AG04449 (cell line): Measurements from ENCODE around the gene ODC1.

Source experiments
- CTCF ChIA-PET: fragments of 350-600 bp; formaldehyde crosslinking; extraction: SDS; loops from one replicate; lab custom pipeline; 2021; ENCODE audit warnings: antibody characterized with exemption; lab: Yijun Ruan, JAX
- POLR2A ChIA-PET: fragments of 400-600, 350-600 bp; formaldehyde crosslinking; extraction: SDS; loops from one replicate; lab custom pipeline; 2020; ENCODE audit warnings: antibody characterized with exemption, inconsistent platforms; lab: Yijun Ruan, JAX
- DNase-seq: peaks from one replicate; pipeline ENCODE4 v3.0.0-alpha.2; 2010; ENCODE audit warnings: low read depth, low spot score
- H3K4me3 ChIP-seq: 2 replicates; pipeline ENCODE4 v1.5.1; 2011; ENCODE audit warnings: low read depth, mild to moderate bottlenecking, control low read depth, low read length
- CTCF ChIP-seq: IDR thresholded peaks from one replicate; pipeline ENCODE4 v1.5.1; 2011; ENCODE audit warnings: mild to moderate bottlenecking, moderate library complexity, low read length, control low read depth, inconsistent platforms; ENCODE audit not compliant: insufficient read depth; ENCODE audit errors: missing control alignments

The ODC1 gene

DNA sequence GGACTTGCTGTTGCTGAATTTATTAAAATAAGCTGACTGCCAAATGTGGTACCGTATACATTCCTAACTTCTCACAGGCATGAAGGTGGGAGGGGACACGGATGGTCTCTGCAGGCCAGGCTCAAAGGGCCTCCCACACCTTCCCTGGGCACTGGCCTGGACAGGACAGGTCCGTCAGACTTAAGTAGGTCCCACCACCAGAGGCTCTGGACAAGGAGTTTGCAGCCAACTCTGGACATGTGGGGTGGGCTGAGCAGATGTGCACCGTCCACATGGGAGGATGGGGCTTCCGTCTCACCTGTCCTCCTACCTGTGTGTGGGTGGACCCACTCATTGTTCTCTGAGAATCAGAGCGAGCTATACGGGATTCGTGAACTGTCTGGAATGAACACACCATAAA, 8.2 kb downstream of the ODC1 start:
- POLR2A ChIA-PET = interaction anchor here (1.8 kb wide), 1 partner anchor 8 kb away, joined by 6 read pairs; the partner anchor contains the start of gene ODC1

GRCh38 chr2:10439185-10439879, 8.8 kb downstream of the ODC1 start:
- POLR2A ChIA-PET = interaction anchor here (0.6 to 1.8 kb wide), 2 partner anchors 8 to 301 kb away, joined by 3 to 6 read pairs; partner anchors contain the start of gene ODC1
- no peak for TF ChIP-seq CTCF

More for the DNA sequence above, 8.2 kb downstream of the ODC1 start:
- no peak for TF ChIP-seq CTCF
- no peak overlapping the region for H3K4me3 ChIP-seq
- DNase-seq = no peak
- CTCF ChIA-PET = interaction anchor here (1.2 to 12.0 kb wide), 8 partner anchors 9 to 641 kb away, joined by 3 to 482 read pairs (median 6); partner anchors contain the start of gene RRM2

DNA sequence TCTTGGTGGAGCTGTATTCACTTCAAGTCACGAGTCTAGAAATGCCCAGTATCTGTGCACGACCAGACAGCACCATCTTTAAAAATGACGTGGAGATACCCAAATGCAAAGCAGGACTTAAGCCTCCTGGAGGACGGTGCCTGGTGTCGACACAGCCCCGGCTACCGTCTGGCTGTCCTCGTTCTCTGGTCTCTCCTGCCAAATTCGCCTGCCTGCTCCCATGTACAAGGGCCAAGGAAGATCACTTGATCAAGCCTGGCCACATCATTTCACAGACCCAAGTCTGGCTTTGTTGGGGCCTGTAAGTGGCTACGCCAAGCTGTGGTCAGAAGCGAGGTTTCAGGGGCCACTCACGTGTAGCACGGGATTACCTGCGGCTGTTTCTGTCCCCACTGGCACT, 9.4 kb downstream of the ODC1 start:
- CTCF ChIA-PET = interaction anchor here (0.8 to 12.0 kb wide), 11 partner anchors 8 to 639 kb away, joined by 3 to 482 read pairs (median 7); partner anchors contain the start of gene RRM2
- no peak for TF ChIP-seq CTCF
- POLR2A ChIA-PET = interaction anchor here (1.8 kb wide), 1 partner anchor 9 kb away, joined by 6 read pairs; the partner anchor contains the start of gene ODC1
- H3K4me3 ChIP-seq = no peak overlapping the region
- no peak for DNase-seq

More at GRCh38 chr2:10439185-10439879, 8.8 kb downstream of the ODC1 start:
- DNase-seq = no peak
- H3K4me3 ChIP-seq = no peak overlapping the region
- CTCF ChIA-PET = interaction anchor here (0.8 to 12.0 kb wide), 13 partner anchors 9 to 640 kb away, joined by 3 to 482 read pairs (median 7); partner anchors contain the start of gene RRM2

DNA sequence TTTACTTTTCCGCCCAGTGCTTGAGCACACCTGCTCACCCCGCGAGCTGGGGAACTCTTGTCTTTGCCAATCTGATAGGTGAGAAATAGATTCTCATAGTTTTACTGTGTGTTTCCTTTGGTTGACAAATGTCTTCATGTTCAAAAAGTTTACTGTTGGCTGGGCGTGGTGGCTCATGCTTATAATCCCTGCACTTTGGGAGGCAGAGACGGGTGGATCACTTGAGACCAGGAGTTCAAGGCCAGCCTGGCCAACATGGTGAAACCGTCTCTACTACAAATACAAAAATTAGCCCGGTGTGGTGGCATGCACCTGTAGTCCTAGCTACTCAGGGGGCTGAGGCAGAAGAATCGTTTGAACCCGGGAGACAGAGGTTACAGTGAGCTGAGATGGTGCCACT, 10.3 kb downstream of the ODC1 start:
- POLR2A ChIA-PET = interaction anchor here (1.3 to 1.8 kb wide), 2 partner anchors 10 to 358 kb away, joined by 3 to 6 read pairs; partner anchors contain the start of gene ODC1
- DNase-seq = no peak
- CTCF ChIA-PET = interaction anchor here (1.0 to 12.0 kb wide), 6 partner anchors 10 to 368 kb away, joined by 3 to 482 read pairs (median 86); partner anchors contain the start of genes ODC1 and RRM2
- no peak for TF ChIP-seq CTCF
- H3K4me3 ChIP-seq = no peak overlapping the region

DNA sequence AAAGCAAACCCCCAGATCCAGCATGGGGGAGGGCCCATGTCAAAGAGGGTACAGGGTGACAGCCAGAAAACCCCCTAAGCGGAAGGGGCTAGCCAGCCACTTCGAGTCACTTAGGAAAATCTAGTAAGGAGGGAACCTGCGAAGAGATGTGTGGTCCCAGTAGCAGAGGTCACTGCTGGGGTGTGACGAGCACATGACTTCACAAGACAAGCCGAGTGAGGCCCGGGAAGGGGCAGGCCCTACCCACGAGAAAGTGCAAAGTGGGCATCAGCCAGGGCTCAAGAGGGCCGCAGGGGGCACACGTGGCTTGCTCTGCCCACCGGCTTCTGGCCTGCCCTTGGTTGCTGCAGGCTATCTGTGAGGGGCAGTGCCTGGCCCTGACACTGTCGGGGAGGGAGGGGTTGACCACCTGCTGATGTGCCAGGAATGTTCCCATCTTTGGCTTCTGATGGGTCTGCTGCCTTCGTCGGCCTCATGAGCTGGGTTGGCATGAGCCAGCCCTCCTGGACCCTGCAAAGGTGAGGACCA, 11.5 kb downstream of the ODC1 start:
- POLR2A ChIA-PET = no interaction called here

More for the DNA sequence above, 11.5 kb downstream of the ODC1 start:
- no peak for TF ChIP-seq CTCF
- CTCF ChIA-PET = interaction anchor here (1.0 to 12.0 kb wide), 10 partner anchors 11 to 622 kb away, joined by 3 to 482 read pairs (median 32); partner anchors contain the start of genes ODC1 and RRM2
- no peak for DNase-seq
- no peak overlapping the region for H3K4me3 ChIP-seq
